ENCODE results near the gene MYRF.

Gene MYRF

GRCh38 chr11:61816736-61817455, 64.5 kb downstream of the MYRF start, which contains the start of gene FADS1 (continued):
- TF ChIP-seq MEIS1 (CRISPR knock-in tag; IDR thresholded peaks at IDR 0.05; ENCODE audit: borderline replicate concordance) (no peak), ZNF501 (tag by site-specific recombination; IDR thresholded peaks at IDR 0.05) (no peak; the same call in 1 of the 2 replicates), ZNF132 (tag by site-specific recombination; IDR thresholded peaks at IDR 0.05; ENCODE audit: borderline replicate concordance) (no peak), ZNF391 (tag by site-specific recombination; IDR thresholded peaks at IDR 0.05; ENCODE audit: borderline replicate concordance, low read depth) (no peak; the same call in 1 of the 2 replicates), CTCF (tag by site-specific recombination; IDR thresholded peaks at IDR 0.05) (peak; percentile 95), ZNF473 (tag by site-specific recombination; IDR thresholded peaks at IDR 0.05) (no peak), ZBTB26 (tag by site-specific recombination; optimal IDR thresholded peaks at IDR 0.05) (peak; percentile 94), ZNF423 (tag by site-specific recombination; IDR thresholded peaks at IDR 0.05) (peak; percentile 95), ZNF221 (tag by site-specific recombination; IDR thresholded peaks at IDR 0.05; ENCODE audit: borderline replicate concordance) (no peak), ZNF184 (tag by site-specific recombination; IDR thresholded peaks at IDR 0.05) (0 out of 2 replicates have a peak, but pooled peaks have one; percentile 10), ZNF148 (tag by site-specific recombination; IDR thresholded peaks at IDR 0.05; ENCODE audit: borderline replicate concordance) (no peak), ZNF302 (tag by site-specific recombination; IDR thresholded peaks at IDR 0.05; ENCODE audit: low read depth) (no peak), ZNF571 (tag by site-specific recombination; IDR thresholded peaks at IDR 0.05) (no peak), ZBTB6 (tag by site-specific recombination; IDR thresholded peaks at IDR 0.05) (no peak), KLF7 (tag by site-specific recombination; IDR thresholded peaks at IDR 0.05; ENCODE audit: borderline replicate concordance) (no peak), ZNF513 (tag by site-specific recombination; IDR thresholded peaks at IDR 0.05) (no peak), GLIS1 (tag by site-specific recombination; IDR thresholded peaks at IDR 0.05) (peak; percentile 85), REPIN1 (tag by site-specific recombination; IDR thresholded peaks at IDR 0.05; ENCODE audit: low read depth) (no peak), ZNF324 (tag by site-specific recombination; IDR thresholded peaks at IDR 0.05) (no peak), ZNF747 (tag by site-specific recombination; IDR thresholded peaks at IDR 0.05) (no peak), ZNF664 (tag by site-specific recombination; IDR thresholded peaks at IDR 0.05) (no peak), ZBTB10 (tag by site-specific recombination; IDR thresholded peaks at IDR 0.05) (peak; percentile 63), EGR2 (tag by site-specific recombination; IDR thresholded peaks at IDR 0.05; ENCODE audit: low read depth) (no peak), ZNF704 (tag by site-specific recombination; IDR thresholded peaks at IDR 0.05) (no peak), ZNF174 (tag by site-specific recombination; IDR thresholded peaks at IDR 0.05) (no peak), ZNF140 (tag by site-specific recombination; IDR thresholded peaks at IDR 0.05) (no peak)
